MM.1S (cell line): ENCODE measurements around the gene WDR1.

Experiments
- DNase-seq: peaks from one replicate; pipeline ENCODE4 v3.0.0-alpha.2; 2015
- H2AFZ ChIP-seq: fragments of 300-600 bp; sonication (generic); 2 replicates; pipeline ENCODE4 v1.6.0; 2016; ENCODE audit warnings: antibody characterized with exemption, low read length
- H3F3A ChIP-seq: fragments of 300-600 bp; sonication (generic); 2 replicates; pipeline ENCODE4 v1.6.1; 2016; ENCODE audit warnings: mild to moderate bottlenecking, antibody characterized with exemption, low read length, moderate library complexity, mixed read lengths; ENCODE audit not compliant: insufficient read depth
- H3K27ac ChIP-seq: fragments of 300-600 bp; sonication (generic); 2 replicates; pipeline ENCODE4 v1.5.1; 2016; ENCODE audit warnings: mild to moderate bottlenecking, low read length
- H3K27me3 ChIP-seq: fragments of 300-600 bp; sonication (generic); replicated peaks from 2 replicates; pipeline ENCODE4 v1.6.0; 2016; ENCODE audit warnings: low read length; ENCODE audit not compliant: insufficient read depth
- H3K36me3 ChIP-seq: fragments of 300-600 bp; sonication (generic); replicated peaks from 2 replicates; pipeline ENCODE4 v1.6.1; 2016; ENCODE audit warnings: mild to moderate bottlenecking, low read length, mixed read lengths; ENCODE audit not compliant: insufficient read depth
- H3K4me1 ChIP-seq: fragments of 300-600 bp; sonication (generic); 2 replicates; pipeline ENCODE4 v1.6.1; 2016; ENCODE audit warnings: low read length, mixed read lengths
- H3K4me2 ChIP-seq: fragments of 300-600 bp; sonication (generic); 2 replicates; pipeline ENCODE4 v1.6.0; 2016; ENCODE audit warnings: low read depth, low read length
- H3K4me3 ChIP-seq: fragments of 300-600 bp; sonication (generic); 2 replicates; pipeline ENCODE4 v1.5.1; 2016; ENCODE audit warnings: low read length, mixed read lengths
- H3K79me2 ChIP-seq: fragments of 300-600 bp; sonication (generic); 2 replicates; pipeline ENCODE4 v1.6.1; 2016; ENCODE audit warnings: mixed run types, low read length, mixed read lengths
- H3K9ac ChIP-seq: fragments of 300-600 bp; sonication (generic); 2 replicates; pipeline ENCODE4 v1.6.1; 2016; ENCODE audit warnings: low read length, mixed read lengths
- H3K9me2 ChIP-seq: fragments of 300-600 bp; sonication (generic); replicated peaks from 2 replicates; pipeline ENCODE4 v1.6.1; 2016; ENCODE audit warnings: mild to moderate bottlenecking, low read length, mixed read lengths; ENCODE audit not compliant: insufficient read depth
- H3K9me3 ChIP-seq: fragments of 300-600 bp; sonication (generic); replicated peaks from 2 replicates; pipeline ENCODE4 v1.6.1; 2016; ENCODE audit warnings: mild to moderate bottlenecking, low read length, mixed read lengths; ENCODE audit not compliant: insufficient read depth
- H4K20me1 ChIP-seq: fragments of 300-600 bp; sonication (generic); 2 replicates; pipeline ENCODE4 v1.6.1; 2016; ENCODE audit warnings: mild to moderate bottlenecking, low read length, moderate library complexity, mixed read lengths; ENCODE audit not compliant: insufficient read depth
- EZH2 ChIP-seq: fragments of 300-600 bp; sonication (generic); optimal IDR thresholded peaks from 2 replicates; pipeline ENCODE3; 2017; ENCODE audit warnings: low read depth, mild to moderate bottlenecking, antibody characterized with exemption, low read length, mixed read lengths
- EZH2phosphoT487 ChIP-seq: fragments of 300-600 bp; sonication (generic); IDR thresholded peaks from 2 replicates; pipeline ENCODE4 v1.6.1; 2018; ENCODE audit warnings: antibody characterized with exemption, low read length
- TF ChIP-seq, protein P1 (sequence below): fragments of 300-600 bp; sonication (generic); IDR thresholded peaks from 2 replicates; pipeline ENCODE4 v1.5.1; 2016; ENCODE audit warnings: antibody characterized with exemption, low read length, mixed read lengths

Gene WDR1

DNA sequence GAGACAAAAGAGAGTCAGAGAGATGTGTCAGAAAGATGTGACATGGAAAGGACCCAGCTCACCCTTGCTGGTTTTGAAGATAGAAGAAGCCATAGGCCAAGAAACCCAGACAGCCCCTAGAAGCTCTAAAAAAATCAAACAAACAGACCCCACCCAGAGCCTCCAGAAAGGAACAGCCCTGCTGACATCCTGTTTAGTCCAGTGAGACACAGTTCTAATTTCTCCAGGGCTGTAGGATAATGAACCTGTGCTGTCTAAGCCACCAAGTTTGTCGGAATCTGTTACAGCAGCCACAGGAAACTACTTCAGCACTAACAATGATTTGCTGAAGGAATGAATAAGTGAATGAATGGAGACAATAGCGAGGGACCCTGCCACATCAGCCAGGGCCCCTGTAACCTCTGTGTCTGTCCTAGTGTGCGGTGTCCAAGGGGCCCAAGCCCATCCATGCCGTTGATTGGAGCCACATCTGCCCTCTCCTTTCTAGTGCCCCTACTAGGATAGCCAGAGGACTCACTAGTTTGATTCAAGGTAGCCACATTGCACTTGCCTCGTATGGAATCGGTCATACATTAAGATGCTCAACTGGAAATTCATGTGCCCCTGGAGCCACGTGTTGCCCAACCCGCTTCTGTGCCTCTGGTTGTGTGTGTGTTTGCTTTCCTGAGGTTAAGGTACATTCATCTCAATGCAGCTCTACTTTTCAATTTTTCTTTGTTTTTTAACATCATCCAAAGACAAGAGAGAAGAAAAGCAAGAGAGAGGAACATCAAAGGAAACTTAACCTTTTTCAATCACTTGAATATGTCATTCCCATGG lies 62.8 kb downstream of the WDR1 start:
- Histone ChIP-seq H4K20me1 (no peaks in the 10 kb centered on the region), H3K9me3 (no peaks in the 10 kb centered on the region), H3K79me2 (no peaks in the 10 kb centered on the region), H3K27me3 (no peaks in the 10 kb centered on the region), H3K27ac (no peak overlapping the region), H3K4me1 (no peaks in the 10 kb centered on the region), H3K4me3 (no peak overlapping the region), H3K9ac (no peak overlapping the region), H2AFZ (no peak overlapping the region), H3K36me3 (no peaks in the 10 kb centered on the region), H3K9me2 (no peaks in the 10 kb centered on the region), H3F3A (no peaks in the 10 kb centered on the region), H3K4me2 (no peak overlapping the region)
- TF ChIP-seq, protein P1, sequence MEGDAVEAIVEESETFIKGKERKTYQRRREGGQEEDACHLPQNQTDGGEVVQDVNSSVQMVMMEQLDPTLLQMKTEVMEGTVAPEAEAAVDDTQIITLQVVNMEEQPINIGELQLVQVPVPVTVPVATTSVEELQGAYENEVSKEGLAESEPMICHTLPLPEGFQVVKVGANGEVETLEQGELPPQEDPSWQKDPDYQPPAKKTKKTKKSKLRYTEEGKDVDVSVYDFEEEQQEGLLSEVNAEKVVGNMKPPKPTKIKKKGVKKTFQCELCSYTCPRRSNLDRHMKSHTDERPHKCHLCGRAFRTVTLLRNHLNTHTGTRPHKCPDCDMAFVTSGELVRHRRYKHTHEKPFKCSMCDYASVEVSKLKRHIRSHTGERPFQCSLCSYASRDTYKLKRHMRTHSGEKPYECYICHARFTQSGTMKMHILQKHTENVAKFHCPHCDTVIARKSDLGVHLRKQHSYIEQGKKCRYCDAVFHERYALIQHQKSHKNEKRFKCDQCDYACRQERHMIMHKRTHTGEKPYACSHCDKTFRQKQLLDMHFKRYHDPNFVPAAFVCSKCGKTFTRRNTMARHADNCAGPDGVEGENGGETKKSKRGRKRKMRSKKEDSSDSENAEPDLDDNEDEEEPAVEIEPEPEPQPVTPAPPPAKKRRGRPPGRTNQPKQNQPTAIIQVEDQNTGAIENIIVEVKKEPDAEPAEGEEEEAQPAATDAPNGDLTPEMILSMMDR: no peak
- TF ChIP-seq EZH2phosphoT487: no peak
- no peak for TF ChIP-seq EZH2
- DNase-seq: no peak

DNA sequence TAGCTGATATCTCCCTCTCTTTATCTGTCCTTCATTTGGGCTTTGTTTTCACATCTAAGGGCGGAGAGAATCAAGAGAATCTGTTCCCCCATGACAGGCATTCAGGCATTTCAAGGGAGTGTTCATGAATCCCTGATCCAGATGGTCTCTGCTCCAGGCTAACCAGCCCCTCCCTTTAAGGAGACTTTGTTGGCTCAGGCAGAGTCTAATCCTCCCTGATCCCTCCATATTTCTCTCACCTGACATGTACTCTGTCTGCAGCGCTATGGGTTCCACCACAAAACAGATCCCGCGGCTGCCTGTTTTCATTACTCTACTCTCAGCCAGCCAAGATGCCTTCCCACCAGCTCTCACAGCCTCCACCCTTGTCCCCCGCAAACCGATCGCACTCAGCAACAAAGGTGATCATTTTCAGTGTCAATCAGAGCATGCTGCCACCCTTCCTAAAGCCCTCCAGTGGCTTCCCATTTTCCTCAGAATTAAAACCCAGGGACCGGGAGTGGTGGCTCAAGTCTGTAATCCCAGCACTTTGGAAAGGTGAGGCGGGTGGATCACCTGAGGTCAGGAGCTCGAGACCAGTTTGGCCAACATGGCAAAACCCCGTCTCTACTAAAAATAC lies 65.0 kb downstream of the WDR1 start:
- no peaks in the 10 kb centered on the region for H3F3A ChIP-seq
- no peaks in the 10 kb centered on the region for H4K20me1 ChIP-seq
- H3K36me3 ChIP-seq: no peaks in the 10 kb centered on the region
- no peak overlapping the region for H3K4me2 ChIP-seq
- DNase-seq: no peak
- no peaks in the 10 kb centered on the region for H3K4me1 ChIP-seq
- TF ChIP-seq EZH2 (no peak), EZH2phosphoT487 (no peak)
- TF ChIP-seq, protein P1: no peak
- no peak overlapping the region for H3K27ac ChIP-seq
- no peak overlapping the region for H3K4me3 ChIP-seq
- H3K9me3 ChIP-seq: no peaks in the 10 kb centered on the region
- no peaks in the 10 kb centered on the region for H3K79me2 ChIP-seq
- no peak overlapping the region for H2AFZ ChIP-seq
- no peaks in the 10 kb centered on the region for H3K27me3 ChIP-seq
- H3K9ac ChIP-seq: no peak overlapping the region
- no peaks in the 10 kb centered on the region for H3K9me2 ChIP-seq

DNA sequence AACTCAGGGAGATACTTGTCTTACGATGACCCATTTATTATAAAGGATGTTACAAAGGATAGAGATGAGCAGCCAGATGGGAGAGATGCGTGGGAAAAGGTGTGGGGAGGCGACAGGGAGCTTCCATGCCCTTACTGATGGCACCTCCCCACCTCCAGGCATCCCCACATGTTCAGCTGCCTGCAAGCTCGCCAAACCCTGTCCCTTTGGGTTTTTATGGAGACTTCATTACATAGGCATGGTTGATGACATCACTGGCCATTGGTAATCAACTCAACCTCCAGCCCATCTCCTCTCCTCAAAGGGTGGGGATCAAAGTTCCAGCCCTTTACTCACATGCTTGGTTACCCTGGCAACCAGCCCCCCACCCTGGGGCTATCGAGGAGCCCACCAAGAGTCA lies 65.9 kb downstream of the WDR1 start:
- no peaks in the 10 kb centered on the region for H3F3A ChIP-seq
- no peak overlapping the region for H3K4me2 ChIP-seq
- no peak overlapping the region for H3K4me3 ChIP-seq
- H3K9me2 ChIP-seq: no peaks in the 10 kb centered on the region
- H3K9me3 ChIP-seq: no peaks in the 10 kb centered on the region
- H3K27me3 ChIP-seq: no peaks in the 10 kb centered on the region
- H2AFZ ChIP-seq: no peak overlapping the region
- no peaks in the 10 kb centered on the region for H3K36me3 ChIP-seq
- no peak for TF ChIP-seq EZH2
- no peak for TF ChIP-seq EZH2phosphoT487
- TF ChIP-seq, protein P1: no peak
- no peaks in the 10 kb centered on the region for H3K79me2 ChIP-seq
- no peaks in the 10 kb centered on the region for H3K4me1 ChIP-seq
- H3K27ac ChIP-seq: no peak overlapping the region
- no peak for DNase-seq
- no peaks in the 10 kb centered on the region for H4K20me1 ChIP-seq
- no peak overlapping the region for H3K9ac ChIP-seq
